ENCODE data around the gene GLYR1. TPM values are rescaled to one million over a fixed set of nuclear protein-coding genes. Genes with fewer than 3 reads are reported as not detected.

Gene GLYR1
- total and polyA plus RNA-seq, 9 of the 15 experiments (the other 6 are each of a cell fraction or from before 2014, with no cell fraction given): 6.7 to 99.2 (median 60.2) TPM

DNA sequence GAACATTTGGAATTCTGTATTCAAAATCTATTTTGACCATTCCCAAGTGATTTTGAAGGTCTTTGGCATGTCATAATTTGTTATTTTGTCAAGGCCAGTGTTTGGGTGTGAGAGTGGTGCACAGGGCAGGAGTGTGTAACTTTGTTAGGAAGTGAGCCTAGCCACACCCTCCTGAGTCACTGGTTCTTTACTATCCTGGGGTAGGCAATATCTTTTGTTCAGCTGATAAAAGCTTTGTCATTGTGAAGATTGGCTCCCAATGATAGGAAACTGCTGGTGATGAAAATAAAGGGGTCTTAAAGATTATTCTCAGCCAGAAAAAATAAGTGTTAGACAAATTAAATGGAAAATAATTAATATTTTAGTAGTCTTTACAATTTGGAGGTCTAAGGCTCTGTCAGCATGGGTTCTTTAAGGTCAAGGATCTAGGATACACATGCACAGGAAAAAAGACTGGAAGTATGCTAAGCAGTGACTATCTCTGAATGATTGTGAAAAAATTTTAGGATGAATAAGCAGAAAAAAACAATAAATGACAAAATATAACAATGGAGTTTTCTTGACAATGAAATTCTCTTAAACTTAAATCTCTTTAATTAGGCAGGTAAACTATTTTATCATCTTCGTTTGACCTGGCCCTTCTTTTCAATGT, 5.3 kb upstream of the GLYR1 start:
- intact Hi-C loops (cut with micrococcal nuclease): no loop called here
- Histone ChIP-seq H4K20me1 (replicated peaks; ENCODE audit: control insufficient read depth, insufficient read depth, low read length) (peaks cover 36% of the 10 kb centered on the region), H3K4me1 (replicated peaks in 1 of 2; ENCODE audit: control insufficient read depth in 2 of 2, insufficient read depth in 2 of 2, low read length in 2 of 2) (peaks cover 17 to 33% of the 10 kb centered on the region in 2 experiments), H3K9me1 (ENCODE audit: control insufficient read depth, insufficient read depth, low read length) (no peaks in the 10 kb centered on the region), H3K9ac (ENCODE audit: insufficient read depth in 1 of 2, low read depth in 2 of 2, low read length in 2 of 2) (peak overlapping the region in 1 of 2 experiments; percentile 27; a peak in 1 of 4 replicates), H3K4me2 (ENCODE audit: insufficient read depth, low read length) (peak overlapping the region; percentile 39; the same call in 1 of the 2 replicates), H3K9me3 (replicated peaks; ENCODE audit: control insufficient read depth, insufficient read depth, low read depth, low read length) (no peaks in the 10 kb centered on the region), H3K27ac (ENCODE audit: extremely low read depth, low read depth, low read length) (peak overlapping the region; percentile 41; the same call in 2 of the 3 replicates), H3K36me3 (ENCODE audit: control insufficient read depth, insufficient read depth, low read length) (peaks cover 55% of the 10 kb centered on the region), H3K4me3 (no peak overlapping the region), H3K79me2 (ENCODE audit: control insufficient read depth, insufficient read depth, low read length) (peaks cover 57% of the 10 kb centered on the region), H2AFZ (ENCODE audit: low read depth, low read length) (no peak overlapping the region), H3K27me3 (ENCODE audit: control insufficient read depth in 2 of 2, insufficient read depth in 2 of 2, low read length in 2 of 2) (no peaks in the 10 kb centered on the region)
- ChIA-PET POLR2A (interaction anchor here (0.5 to 4.5 kb wide), 3 partner anchors 10 to 55 kb away, joined by 3 to 20 read pairs (median 3); no protein-coding TSS in a partner anchor), CTCF (ENCODE audit: low intra/inter-chr PET ratio) (interaction anchor here (0.6 kb wide), 1 partner anchor 782 kb away, joined by 3 read pairs; no protein-coding TSS in a partner anchor)
- no TSS peak for BruUV-seq (replicated peaks)
- ATAC-seq (peak; percentile 41; the same call in 2 of the 3 replicates), DNase-seq (ENCODE audit: extremely low read depth in 1 of 4, low spot score in 3 of 4) (peak; percentile 51 to 75 (median 62)), FAIRE-seq (no peak)
- 73% methylated on average over 1 of the region's 1 CpG for WGBS (ENCODE audit: insufficient coverage, low coverage, missing lambda C conversion rate)
- in situ Hi-C loops (cut with MboI): no loop called here
- no peak for TF ChIP-seq RBM39 (optimal IDR thresholded peaks at IDR 0.05; ENCODE audit: low read depth, low read length)
- TF ChIP-seq, protein P1, sequence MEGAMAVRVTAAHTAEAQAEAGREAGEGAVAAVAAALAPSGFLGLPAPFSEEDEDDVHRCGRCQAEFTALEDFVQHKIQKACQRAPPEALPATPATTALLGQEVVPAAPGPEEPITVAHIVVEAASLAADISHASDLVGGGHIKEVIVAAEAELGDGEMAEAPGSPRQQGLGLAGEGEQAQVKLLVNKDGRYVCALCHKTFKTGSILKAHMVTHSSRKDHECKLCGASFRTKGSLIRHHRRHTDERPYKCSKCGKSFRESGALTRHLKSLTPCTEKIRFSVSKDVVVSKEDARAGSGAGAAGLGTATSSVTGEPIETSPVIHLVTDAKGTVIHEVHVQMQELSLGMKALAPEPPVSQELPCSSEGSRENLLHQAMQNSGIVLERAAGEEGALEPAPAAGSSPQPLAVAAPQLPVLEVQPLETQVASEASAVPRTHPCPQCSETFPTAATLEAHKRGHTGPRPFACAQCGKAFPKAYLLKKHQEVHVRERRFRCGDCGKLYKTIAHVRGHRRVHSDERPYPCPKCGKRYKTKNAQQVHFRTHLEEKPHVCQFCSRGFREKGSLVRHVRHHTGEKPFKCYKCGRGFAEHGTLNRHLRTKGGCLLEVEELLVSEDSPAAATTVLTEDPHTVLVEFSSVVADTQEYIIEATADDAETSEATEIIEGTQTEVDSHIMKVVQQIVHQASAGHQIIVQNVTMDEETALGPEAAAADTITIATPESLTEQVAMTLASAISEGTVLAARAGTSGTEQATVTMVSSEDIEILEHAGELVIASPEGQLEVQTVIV (CRISPR knock-in tag; IDR thresholded peaks at IDR 0.05; ENCODE audit: borderline replicate concordance): no peak
- TF ChIP-seq FOSL1 (tag; conservative IDR thresholded peaks at IDR 0.05): peak; percentile 69
- no peak for TF ChIP-seq ZNF253 (CRISPR knock-in tag; conservative IDR thresholded peaks at IDR 0.05)
- TF ChIP-seq PCBP2 (IDR thresholded peaks at IDR 0.05; ENCODE audit: low read depth, low read length, poor library complexity, severe bottlenecking): no peak
- TF ChIP-seq, protein P2, sequence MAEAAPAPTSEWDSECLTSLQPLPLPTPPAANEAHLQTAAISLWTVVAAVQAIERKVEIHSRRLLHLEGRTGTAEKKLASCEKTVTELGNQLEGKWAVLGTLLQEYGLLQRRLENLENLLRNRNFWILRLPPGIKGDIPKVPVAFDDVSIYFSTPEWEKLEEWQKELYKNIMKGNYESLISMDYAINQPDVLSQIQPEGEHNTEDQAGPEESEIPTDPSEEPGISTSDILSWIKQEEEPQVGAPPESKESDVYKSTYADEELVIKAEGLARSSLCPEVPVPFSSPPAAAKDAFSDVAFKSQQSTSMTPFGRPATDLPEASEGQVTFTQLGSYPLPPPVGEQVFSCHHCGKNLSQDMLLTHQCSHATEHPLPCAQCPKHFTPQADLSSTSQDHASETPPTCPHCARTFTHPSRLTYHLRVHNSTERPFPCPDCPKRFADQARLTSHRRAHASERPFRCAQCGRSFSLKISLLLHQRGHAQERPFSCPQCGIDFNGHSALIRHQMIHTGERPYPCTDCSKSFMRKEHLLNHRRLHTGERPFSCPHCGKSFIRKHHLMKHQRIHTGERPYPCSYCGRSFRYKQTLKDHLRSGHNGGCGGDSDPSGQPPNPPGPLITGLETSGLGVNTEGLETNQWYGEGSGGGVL (CRISPR knock-in tag; IDR thresholded peaks at IDR 0.05): no peak
- peak; percentile 52; the same call in 1 of the 2 replicates for TF ChIP-seq MAFK (IDR thresholded peaks at IDR 0.05; ENCODE audit: low read length)
- no peak for TF ChIP-seq NCOA1 (IDR thresholded peaks at IDR 0.05; ENCODE audit: low read depth)
- TF ChIP-seq, protein P3, sequence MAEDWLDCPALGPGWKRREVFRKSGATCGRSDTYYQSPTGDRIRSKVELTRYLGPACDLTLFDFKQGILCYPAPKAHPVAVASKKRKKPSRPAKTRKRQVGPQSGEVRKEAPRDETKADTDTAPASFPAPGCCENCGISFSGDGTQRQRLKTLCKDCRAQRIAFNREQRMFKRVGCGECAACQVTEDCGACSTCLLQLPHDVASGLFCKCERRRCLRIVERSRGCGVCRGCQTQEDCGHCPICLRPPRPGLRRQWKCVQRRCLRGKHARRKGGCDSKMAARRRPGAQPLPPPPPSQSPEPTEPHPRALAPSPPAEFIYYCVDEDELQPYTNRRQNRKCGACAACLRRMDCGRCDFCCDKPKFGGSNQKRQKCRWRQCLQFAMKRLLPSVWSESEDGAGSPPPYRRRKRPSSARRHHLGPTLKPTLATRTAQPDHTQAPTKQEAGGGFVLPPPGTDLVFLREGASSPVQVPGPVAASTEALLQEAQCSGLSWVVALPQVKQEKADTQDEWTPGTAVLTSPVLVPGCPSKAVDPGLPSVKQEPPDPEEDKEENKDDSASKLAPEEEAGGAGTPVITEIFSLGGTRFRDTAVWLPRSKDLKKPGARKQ (CRISPR knock-in tag; IDR thresholded peaks at IDR 0.05): no peak
- TF ChIP-seq HOXB6 (CRISPR knock-in tag; IDR thresholded peaks at IDR 0.05; ENCODE audit: borderline replicate concordance): no peak
- TF ChIP-seq CTBP1 (IDR thresholded peaks at IDR 0.05; ENCODE audit: borderline replicate concordance): no peak
- no peak for TF ChIP-seq EWSR1 (IDR thresholded peaks at IDR 0.05; ENCODE audit: borderline replicate concordance, low read depth, partially characterized antibody)
- peak; percentile 71 for TF ChIP-seq ZNF316 (IDR thresholded peaks at IDR 0.05)
- no peak for TF ChIP-seq STAT5B (CRISPR knock-in tag; IDR thresholded peaks at IDR 0.05)
- no peak for TF ChIP-seq ZNF197 (CRISPR knock-in tag; IDR thresholded peaks at IDR 0.05; ENCODE audit: low read depth)

Measured in K562 (cell line).